Mucosa of gallbladder (tissue), 1 donor: Measurements from ENCODE around the gene HIVEP3. TPM values are rescaled to one million over a fixed set of nuclear protein-coding genes. Genes with fewer than 3 reads are reported as not detected.
A peak's percentile ranks its signal among the peaks of the same experiment; 100 is the strongest.

Source experiments
- DNase-seq: peaks from one replicate; pipeline ENCODE4 v3.0.0-alpha.2; 2020; ENCODE audit warnings: low spot score
- total RNA-seq: library from RNA; stranded (reverse); gene quantifications from one replicate; pipeline ENCODE4 v1.2.1, GENCODE V29; 2021
- donor health status: DM: no; HTN: no; CAD: no.

Gene HIVEP3
- total RNA-seq, 1 donor from 2014 or later: 8.7 TPM

GRCh38 chr1:41666981-41667631 is 251.6 kb downstream of the HIVEP3 start:
- DNase-seq: no peak

- no peak for DNase-seq
Measured at GRCh38 chr1:41665962-41666917, 252.5 kb downstream of the HIVEP3 start.

GRCh38 chr1:41664861-41665640 is 253.7 kb downstream of the HIVEP3 start:
- DNase-seq: no peak

GRCh38 chr1:41663671-41664400 is 254.9 kb downstream of the HIVEP3 start:
- DNase-seq: no peak

GRCh38 chr1:41662765-41663437 is 255.8 kb downstream of the HIVEP3 start:
- peak; percentile 26 for DNase-seq

GRCh38 chr1:41662061-41662764 is 256.5 kb downstream of the HIVEP3 start:
- peak; percentile 69 for DNase-seq

GRCh38 chr1:41661428-41662060 is 257.2 kb downstream of the HIVEP3 start:
- DNase-seq: no peak

GRCh38 chr1:41660570-41661427 is 257.9 kb downstream of the HIVEP3 start:
- DNase-seq: no peak

GRCh38 chr1:41659903-41660302 is 258.8 kb downstream of the HIVEP3 start:
- DNase-seq: no peak

- DNase-seq: no peak
Measured at GRCh38 chr1:41659159-41659495, 259.6 kb downstream of the HIVEP3 start.

GRCh38 chr1:41658431-41659158 is 260.1 kb downstream of the HIVEP3 start:
- no peak for DNase-seq

GRCh38 chr1:41657679-41658295 is 260.9 kb downstream of the HIVEP3 start:
- no peak for DNase-seq

- DNase-seq: no peak
Measured at GRCh38 chr1:41656825-41657500, 261.8 kb downstream of the HIVEP3 start.

- DNase-seq: no peak
Measured at GRCh38 chr1:41656068-41656467, 262.7 kb downstream of the HIVEP3 start.

GRCh38 chr1:41655632-41656031 is 263.1 kb downstream of the HIVEP3 start:
- no peak for DNase-seq

- DNase-seq: no peak
Measured at GRCh38 chr1:41653574-41653973, 265.1 kb downstream of the HIVEP3 start.
